SK-N-SH treated with all-trans-retinoic acid at 6 μM for 48 hours (cell line): ENCODE data around the gene CCL25.

ENCODE experiments used
- ATAC-seq: fragments of 200-7000 bp; cut with Tn5 transposase; 3 replicates; pipeline ENCODE4 v1.9.1; 2020; ENCODE audit warnings: mild to moderate bottlenecking, moderate library complexity
- ARNTL ChIP-seq: fragments of 450-650 bp; formaldehyde crosslinking; IDR thresholded peaks from 2 replicates; pipeline ENCODE4 v1.5.0; 2020; ENCODE audit warnings: low read depth, mild to moderate bottlenecking, moderate library complexity, borderline replicate concordance
- BACH2 ChIP-seq: fragments of 250-450 bp; sonication (Bioruptor Pico); IDR thresholded peaks from 2 replicates; pipeline ENCODE4 v1.9.0; 2021; ENCODE audit warnings: mild to moderate bottlenecking, borderline replicate concordance
- CREB5 ChIP-seq: fragments of 250-450 bp; sonication (Bioruptor Pico); IDR thresholded peaks from 2 replicates; pipeline ENCODE4 v1.5.1; 2020; ENCODE audit warnings: low read depth, mild to moderate bottlenecking, moderate library complexity
- CSDC2 ChIP-seq: fragments of 250-450 bp; sonication (Bioruptor Pico); IDR thresholded peaks from 2 replicates; pipeline ENCODE4 v1.5.0; 2020; ENCODE audit warnings: mild to moderate bottlenecking, moderate library complexity
- CSRNP3 ChIP-seq: fragments of 250-450 bp; sonication (Bioruptor Pico); IDR thresholded peaks from 2 replicates; pipeline ENCODE4 v1.5.1; 2021; ENCODE audit warnings: mild to moderate bottlenecking, moderate library complexity
- ESRRG ChIP-seq: fragments of 250-450 bp; sonication (Bioruptor Pico); IDR thresholded peaks from 2 replicates; pipeline ENCODE4 v1.6.1; 2021; ENCODE audit warnings: mild to moderate bottlenecking
- GLIS3 ChIP-seq: fragments of 250-450 bp; sonication (Bioruptor Pico); IDR thresholded peaks from 2 replicates; pipeline ENCODE4 v1.5.0; 2020; ENCODE audit warnings: mild to moderate bottlenecking, moderate library complexity
- ISL1 ChIP-seq: fragments of 250-450 bp; sonication (Bioruptor Pico); IDR thresholded peaks from 2 replicates; pipeline ENCODE4 v2.1.2; 2022; ENCODE audit warnings: mild to moderate bottlenecking, moderate library complexity
- PATZ1 ChIP-seq: fragments of 250-450 bp; sonication (Bioruptor Pico); IDR thresholded peaks from 2 replicates; pipeline ENCODE4 v1.8.0; 2020; ENCODE audit warnings: mild to moderate bottlenecking, moderate library complexity, borderline replicate concordance
- PPARA ChIP-seq: fragments of 250-450 bp; sonication (Bioruptor Pico); IDR thresholded peaks from 2 replicates; pipeline ENCODE4 v1.5.0; 2020; ENCODE audit warnings: mild to moderate bottlenecking, borderline replicate concordance
- RARB ChIP-seq: fragments of 250-450 bp; sonication (Bioruptor Pico); IDR thresholded peaks from 2 replicates; pipeline ENCODE4 v1.8.0; 2021; ENCODE audit warnings: mild to moderate bottlenecking, moderate library complexity
- SNAI2 ChIP-seq: fragments of 250-450 bp; sonication (Bioruptor Pico); IDR thresholded peaks from 2 replicates; pipeline ENCODE4 v1.5.0; 2020; ENCODE audit warnings: mild to moderate bottlenecking, moderate library complexity
- TCF4 ChIP-seq: fragments of 250-450 bp; sonication (Bioruptor Pico); IDR thresholded peaks from 2 replicates; pipeline ENCODE4 v1.8.0; 2021; ENCODE audit warnings: mild to moderate bottlenecking, moderate library complexity, borderline replicate concordance
- TOX ChIP-seq: fragments of 250-450 bp; sonication (Bioruptor Pico); IDR thresholded peaks from 2 replicates; pipeline ENCODE4 v1.8.0; 2021; ENCODE audit warnings: mild to moderate bottlenecking, moderate library complexity, borderline replicate concordance
- TSHZ2 ChIP-seq: fragments of 250-450 bp; sonication (Bioruptor Pico); IDR thresholded peaks from 2 replicates; pipeline ENCODE4 v1.5.0; 2020; ENCODE audit warnings: mild to moderate bottlenecking, moderate library complexity
- ZC3H10 ChIP-seq: fragments of 250-450 bp; sonication (Bioruptor Pico); IDR thresholded peaks from 2 replicates; pipeline ENCODE4 v1.5.1; 2021; ENCODE audit warnings: mild to moderate bottlenecking, moderate library complexity
- ZFP3 ChIP-seq: fragments of 250-450 bp; sonication (Bioruptor Pico); IDR thresholded peaks from 2 replicates; pipeline ENCODE4 v1.5.0; 2020; ENCODE audit warnings: mild to moderate bottlenecking, moderate library complexity
- ZFP30 ChIP-seq: fragments of 450-650 bp; formaldehyde crosslinking; IDR thresholded peaks from 2 replicates; pipeline ENCODE4 v1.5.0; 2022; ENCODE audit warnings: mild to moderate bottlenecking, moderate library complexity
- ZNF565 ChIP-seq: fragments of 450-650 bp; formaldehyde crosslinking; conservative IDR thresholded peaks from 2 replicates; pipeline ENCODE4 v1.5.0; 2020; ENCODE audit warnings: low read depth, mild to moderate bottlenecking, moderate library complexity
- ZNF8 ChIP-seq: fragments of 450-650 bp; formaldehyde crosslinking; IDR thresholded peaks from 2 replicates; pipeline ENCODE4 v1.5.0; 2020; ENCODE audit warnings: mild to moderate bottlenecking, moderate library complexity

The CCL25 gene

GRCh38 chr19:8004723-8005513 lies 47.6 kb upstream of the CCL25 start:
- no peak for TF ChIP-seq RARB
- TF ChIP-seq ARNTL, result no peak
- no peak for TF ChIP-seq GLIS3 (CRISPR knock-in tag)
- TF ChIP-seq ISL1 (CRISPR knock-in tag), result no peak
- no peak for TF ChIP-seq PPARA (CRISPR knock-in tag)
- no peak for TF ChIP-seq PATZ1 (CRISPR knock-in tag)
- no peak for TF ChIP-seq CSDC2 (CRISPR knock-in tag)
- no peak for TF ChIP-seq TOX (CRISPR knock-in tag)
- TF ChIP-seq ZNF8 (CRISPR knock-in tag), result no peak
- TF ChIP-seq ZNF565, result no peak
- ATAC-seq, result peak; percentile 3; the same call in 2 of the 3 replicates

- no peak for TF ChIP-seq CSRNP3 (CRISPR knock-in tag)
- TF ChIP-seq RARB, result no peak
- no peak for TF ChIP-seq CREB5
- TF ChIP-seq ZNF8 (CRISPR knock-in tag), result no peak
- TF ChIP-seq ZC3H10, result no peak
- no peak for TF ChIP-seq ZFP3 (CRISPR knock-in tag)
- TF ChIP-seq SNAI2 (CRISPR knock-in tag), result no peak
- ATAC-seq, result peak; percentile 91
Measured at GRCh38 chr19:8005534-8006256, 46.9 kb upstream of the CCL25 start, which contains the start of gene ELAVL1. TSS of gene ELAVL1 (minus strand) at chr19:8005641. CDS start at chr19:7991815, 13,826 bp downstream.

GRCh38 chr19:8017808-8018207 lies 34.8 kb upstream of the CCL25 start:
- no peak for ATAC-seq
- TF ChIP-seq ESRRG (CRISPR knock-in tag) (no peak), PATZ1 (CRISPR knock-in tag) (no peak), ARNTL (no peak), SNAI2 (CRISPR knock-in tag) (no peak), TSHZ2 (no peak), CSDC2 (CRISPR knock-in tag) (no peak), ZFP30 (CRISPR knock-in tag) (no peak), BACH2 (CRISPR knock-in tag) (no peak), ZNF8 (CRISPR knock-in tag) (no peak), TCF4 (CRISPR knock-in tag) (no peak), ZNF565 (no peak)
